GM21723 (cell line): Measurements from ENCODE around the gene GSS.

Experiments used
- ATAC-seq: cut with Tn5 transposase; IDR thresholded peaks from one replicate; pipeline ENCODE4 v1.9.1; 2021; ENCODE audit warnings: mild to moderate bottlenecking, moderate library complexity; ENCODE audit not compliant: unreplicated experiment

GSS gene

GRCh38 chr20:34979366-34980153 lies 24.0 kb upstream of the GSS start:
- ATAC-seq = no peak

DNA sequence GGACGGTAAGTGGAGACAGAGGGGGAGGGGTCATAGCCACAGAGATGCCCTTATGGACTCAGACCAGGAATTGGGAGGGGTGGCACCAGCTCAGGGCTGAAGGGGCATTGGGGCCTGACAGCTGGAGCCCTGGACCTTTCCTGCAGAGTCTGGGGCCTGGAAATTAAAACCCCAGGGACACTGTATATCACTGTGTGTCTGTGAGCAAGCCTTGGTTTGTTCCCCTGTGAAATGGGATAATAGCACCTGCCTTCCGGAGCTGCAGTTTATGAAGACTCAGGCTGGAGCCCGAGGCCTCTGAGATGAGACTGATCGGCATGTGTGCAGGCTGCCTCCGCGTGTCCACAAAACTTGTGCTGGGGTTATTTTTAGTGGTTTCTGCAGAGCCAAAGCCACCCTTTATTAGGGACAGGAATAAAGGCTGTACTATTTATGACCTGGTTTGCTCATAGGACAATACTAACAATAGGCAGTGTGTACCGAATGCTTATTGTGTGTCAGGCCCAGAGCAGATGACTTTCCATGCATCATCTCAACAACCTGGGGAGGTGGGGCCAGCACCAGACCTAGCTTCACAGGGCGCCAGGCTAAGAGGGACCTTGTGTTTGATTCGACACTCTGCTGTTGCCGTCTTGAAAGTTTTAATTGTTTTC lies 22.6 kb upstream of the GSS start:
- ATAC-seq = no peak

- no peak for ATAC-seq
Observed at GRCh38 chr20:34977365-34978091, 21.9 kb upstream of the GSS start.

- no peak for ATAC-seq
Observed at GRCh38 chr20:34976286-34976685, 20.7 kb upstream of the GSS start.

DNA sequence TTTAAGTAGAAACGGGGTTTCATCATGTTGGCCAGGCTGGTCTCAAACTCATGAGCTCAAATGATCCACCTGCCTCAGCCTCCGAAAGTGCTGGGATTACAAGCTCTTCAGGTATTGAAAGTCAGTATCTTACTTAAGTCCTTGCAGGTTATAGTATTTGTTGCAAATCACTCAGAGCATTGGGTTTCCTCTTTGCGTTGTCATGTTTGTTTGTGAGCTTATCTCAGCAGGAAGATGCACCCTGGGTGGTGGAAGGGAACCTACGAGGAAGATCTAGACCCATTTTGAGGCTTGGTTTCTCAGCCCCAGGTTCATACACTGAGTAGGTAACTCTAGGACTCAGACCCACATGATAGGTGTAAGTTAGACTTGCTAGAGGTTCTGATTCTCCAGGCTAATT lies 18.6 kb upstream of the GSS start:
- ATAC-seq = no peak

DNA sequence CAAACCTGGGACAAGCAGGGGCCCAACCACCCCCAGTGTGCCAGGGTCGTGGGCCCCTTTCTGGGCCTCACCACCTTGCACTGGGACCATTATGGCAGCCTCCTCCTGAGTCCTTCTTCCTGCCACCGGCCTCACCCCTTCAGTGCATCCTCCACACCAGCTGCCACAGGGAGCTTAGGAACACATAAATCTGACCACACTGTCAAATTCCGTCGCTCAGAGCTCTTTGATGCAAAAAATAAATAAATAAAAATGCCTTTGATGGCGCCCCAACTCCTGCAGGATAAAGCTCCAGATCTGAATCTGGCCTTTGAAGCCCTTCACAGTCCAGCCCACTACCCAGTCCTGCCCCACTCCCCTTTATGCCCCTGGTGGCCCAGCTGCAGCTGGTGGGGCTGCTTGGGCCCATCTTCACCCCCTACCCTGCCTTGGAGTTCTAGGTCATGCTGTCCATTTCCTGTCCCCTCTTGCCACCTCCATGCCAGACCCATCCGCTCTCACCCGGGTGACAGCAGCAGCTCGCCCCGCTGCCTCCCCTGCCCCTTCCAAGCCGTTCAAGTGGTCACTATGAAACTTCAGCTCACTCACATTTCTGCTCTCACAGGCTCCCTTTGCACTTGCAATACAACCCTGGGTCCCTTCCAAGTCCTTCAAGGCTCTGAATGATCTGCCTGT lies 16.1 kb upstream of the GSS start:
- no peak for ATAC-seq

- ATAC-seq = no peak
Observed at GRCh38 chr20:34970846-34971560, 15.4 kb upstream of the GSS start.

- ATAC-seq = no peak
Observed at GRCh38 chr20:34970193-34970840, 14.7 kb upstream of the GSS start.

- no peak for ATAC-seq
Observed at GRCh38 chr20:34968042-34968775, 12.6 kb upstream of the GSS start.

DNA sequence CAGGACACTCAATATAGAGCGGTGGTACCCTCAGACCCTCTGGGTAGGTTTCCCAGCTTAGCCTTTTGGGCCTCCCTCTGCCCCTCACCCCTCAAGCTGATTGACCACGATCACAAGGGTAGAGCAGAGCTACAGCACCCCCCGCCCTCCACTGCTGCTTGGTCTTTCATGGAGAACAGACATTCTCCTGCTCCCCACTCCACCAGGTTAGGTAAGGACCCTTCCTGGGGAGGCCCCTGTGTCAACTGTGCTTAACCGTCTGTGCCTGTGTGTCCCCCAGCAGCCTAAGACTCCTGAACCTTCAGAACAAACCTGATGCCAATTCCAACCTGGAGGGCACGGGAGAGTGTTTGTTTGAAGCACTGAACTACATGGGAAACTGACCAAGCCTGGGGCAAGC lies 11.8 kb upstream of the GSS start:
- ATAC-seq = no peak

DNA sequence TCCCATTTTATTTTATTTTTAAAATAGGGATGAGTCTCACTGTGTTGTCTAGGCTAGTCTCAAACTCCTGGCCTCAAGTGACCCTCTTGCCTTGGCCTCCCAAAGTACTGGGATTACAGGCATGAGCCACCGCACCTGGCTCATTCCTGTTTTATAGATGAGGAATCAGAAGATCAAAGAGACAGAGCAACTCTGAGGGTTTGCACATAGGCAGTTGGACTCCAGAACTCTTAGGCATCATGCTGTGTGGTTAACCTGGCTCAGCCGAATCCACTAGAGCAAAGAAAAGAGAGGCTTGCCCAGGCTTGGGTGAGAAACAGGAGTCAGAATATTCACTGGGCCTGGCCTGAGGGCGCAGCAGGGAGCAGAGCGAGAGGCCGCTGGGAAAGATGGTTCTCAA lies 9.4 kb upstream of the GSS start:
- no peak for ATAC-seq

DNA sequence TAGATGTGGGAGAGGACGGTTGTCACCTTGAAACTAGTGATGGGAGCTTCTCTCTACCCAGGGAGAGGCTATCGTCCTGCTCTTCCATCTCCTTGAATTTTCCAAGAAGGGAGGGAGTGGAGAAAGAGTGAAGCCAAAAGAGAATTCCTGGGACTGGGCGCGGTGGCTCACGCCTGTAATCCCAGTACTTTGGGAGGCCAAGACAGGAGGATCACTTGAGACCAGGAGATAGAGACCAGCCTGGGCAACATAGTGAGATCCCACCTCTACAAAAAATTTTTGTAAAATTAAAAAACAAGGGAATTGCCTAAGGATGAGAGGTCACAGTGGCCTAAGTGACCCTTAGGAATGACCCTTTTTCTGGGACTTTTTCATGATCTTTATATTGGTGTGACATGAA lies 8.9 kb upstream of the GSS start:
- ATAC-seq = no peak

GRCh38 chr20:34956751-34957472 lies 1.3 kb upstream of the GSS start:
- no peak for ATAC-seq

DNA sequence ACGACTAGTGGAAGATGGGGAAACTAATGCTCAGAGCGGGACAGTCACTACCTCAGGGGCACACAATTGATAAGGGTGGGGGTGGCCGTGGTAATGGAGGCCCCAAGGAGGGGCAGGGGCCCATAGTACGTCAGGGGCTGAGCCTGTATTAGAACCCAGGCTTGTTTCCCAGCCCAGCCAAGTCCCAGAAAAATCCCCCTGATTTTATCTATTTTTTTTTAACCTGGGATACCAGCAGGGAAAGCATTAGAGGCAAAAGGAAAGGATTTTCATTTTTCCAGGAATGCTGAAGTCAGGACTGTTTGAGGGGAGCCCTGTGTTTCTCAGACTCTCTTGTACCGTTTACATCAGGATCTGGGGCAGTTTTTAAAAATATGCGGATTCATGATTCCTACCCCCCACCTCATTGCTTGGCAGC lies 444 bp upstream of the GSS start:
- peak; percentile 45 for ATAC-seq

DNA sequence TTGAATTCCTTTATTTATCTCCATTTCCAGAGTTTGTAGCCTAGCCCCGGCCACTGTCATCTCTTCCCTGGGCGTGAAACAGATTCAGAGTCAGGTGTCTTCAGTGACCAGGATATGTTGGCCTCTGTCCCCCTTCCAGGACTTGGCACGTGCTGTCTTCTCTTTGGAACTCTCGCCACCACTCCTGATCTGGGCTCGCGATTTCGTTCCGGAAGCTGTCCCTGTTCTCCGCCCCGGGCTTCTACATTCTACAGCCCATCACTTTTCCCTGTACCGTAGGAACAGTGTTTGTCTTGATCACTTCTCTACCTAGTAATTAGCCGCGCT lies 739 bp downstream of the GSS start:
- no peak for ATAC-seq

DNA sequence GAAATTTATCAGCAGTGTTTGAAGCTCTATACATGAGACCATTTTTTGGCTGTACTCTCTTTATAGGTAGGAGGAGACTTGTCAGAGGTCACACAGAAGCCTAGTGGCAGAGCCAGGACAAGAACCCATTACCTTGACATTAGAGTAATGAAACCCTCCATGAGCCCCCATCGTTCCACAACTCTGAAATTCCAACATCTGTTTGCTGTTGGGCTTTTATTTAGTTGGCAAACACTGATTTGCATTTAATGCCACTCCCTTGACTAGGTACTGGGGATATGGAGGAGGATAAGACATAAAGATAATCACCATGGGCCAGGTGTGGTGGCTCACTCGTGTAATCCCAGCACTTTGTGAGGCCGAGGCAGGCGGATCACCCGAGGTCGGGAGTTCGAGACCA lies 1.6 kb downstream of the GSS start:
- no peak for ATAC-seq

- no peak for ATAC-seq
Observed at GRCh38 chr20:34952671-34953070, 2.9 kb downstream of the GSS start.

- ATAC-seq = no peak
Observed at GRCh38 chr20:34951652-34952051, 4.0 kb downstream of the GSS start.

DNA sequence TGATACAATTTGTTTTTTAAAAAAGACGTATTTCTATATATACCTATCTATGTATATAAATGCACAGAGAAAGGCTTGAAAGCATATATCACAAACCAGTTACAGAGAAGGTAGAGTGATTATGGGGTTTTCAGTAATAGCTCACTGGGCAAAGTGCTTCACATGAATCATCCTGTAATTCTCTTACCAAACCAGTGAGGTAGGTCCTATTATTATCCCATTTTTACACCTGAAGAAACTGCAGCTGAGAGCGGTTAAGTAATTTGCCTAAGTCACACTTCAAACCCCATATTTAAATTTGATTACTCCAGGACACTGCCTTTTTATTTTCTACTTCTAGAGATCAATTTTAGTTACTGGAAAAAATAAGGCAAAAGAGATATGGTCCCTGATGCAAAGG lies 4.4 kb downstream of the GSS start:
- no peak for ATAC-seq
